HG03378 (cell line): ENCODE measurements around the gene CCL21.

ENCODE experiments used
- ATAC-seq: cut with Tn5 transposase; IDR thresholded peaks from one replicate; pipeline ENCODE4 v1.9.1; 2021; ENCODE audit warnings: mild to moderate bottlenecking, moderate library complexity; ENCODE audit not compliant: unreplicated experiment

The CCL21 gene

GRCh38 chr9:34709196-34709978 lies 549 bp downstream of the CCL21 start:
- ATAC-seq: no peak

DNA sequence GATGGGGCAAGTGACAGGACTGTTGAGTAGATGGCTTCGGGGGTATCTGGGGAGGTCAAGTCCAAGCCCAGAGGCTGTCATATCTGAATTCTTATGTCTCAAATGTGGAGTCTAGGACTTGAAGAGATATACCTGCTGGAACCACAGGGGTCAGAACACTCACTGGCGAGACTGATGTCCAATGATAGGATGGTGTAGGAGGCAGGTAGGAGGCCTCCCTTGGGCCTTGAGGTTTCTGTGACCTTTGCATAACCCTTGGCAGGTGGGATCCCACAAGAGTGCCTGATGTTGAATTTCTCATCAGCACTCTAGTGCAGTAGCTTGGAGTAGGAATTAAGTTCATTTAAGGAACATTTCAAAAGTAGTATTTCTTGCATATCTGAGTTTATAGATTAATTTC lies 2.8 kb downstream of the CCL21 start:
- no peak for ATAC-seq

DNA sequence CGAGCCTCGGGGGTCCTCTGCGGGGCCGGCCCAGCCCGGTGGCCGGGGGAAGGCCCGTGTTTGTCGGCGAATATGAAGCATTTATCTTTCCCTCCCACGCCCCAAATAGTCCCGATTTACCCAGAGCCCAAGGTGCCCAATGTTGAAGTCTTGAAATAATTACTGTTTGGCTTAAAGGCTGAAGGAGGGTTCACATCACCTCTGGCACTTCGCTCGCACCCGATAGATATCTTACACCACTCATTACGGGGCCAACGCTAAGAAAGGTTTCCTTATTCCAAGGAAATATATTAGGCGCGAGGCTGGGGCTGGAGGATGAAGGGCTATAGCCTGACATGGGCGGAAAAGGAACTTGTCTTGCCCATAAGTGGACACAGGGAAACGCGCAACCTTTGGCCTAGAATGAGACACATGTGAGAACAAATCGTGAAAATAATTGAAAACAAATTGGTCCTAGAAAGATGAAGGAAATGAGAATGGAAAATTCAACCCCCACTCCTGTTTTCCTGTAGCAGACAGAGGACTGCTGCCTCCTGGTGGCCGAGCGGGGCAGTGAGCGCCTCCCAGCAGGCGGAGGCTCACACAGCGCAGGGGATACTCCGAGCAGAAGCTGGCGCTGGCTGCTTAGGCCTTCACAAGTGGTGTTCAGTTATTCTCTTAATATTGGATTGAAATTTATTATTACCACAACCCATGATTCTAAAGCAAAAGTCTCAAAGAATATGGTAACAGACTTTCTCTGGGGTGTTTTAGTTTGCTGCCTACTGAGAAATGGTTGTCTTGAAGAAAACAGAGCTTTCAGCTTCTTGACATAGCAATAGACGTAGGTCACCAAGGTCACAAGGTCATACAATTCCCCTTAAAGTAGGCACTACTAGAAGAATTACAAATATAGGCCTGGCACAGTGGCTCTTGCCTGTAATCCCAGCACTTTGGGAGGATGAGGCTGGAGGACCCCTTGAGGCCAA lies 7.9 kb downstream of the CCL21 start:
- ATAC-seq: no peak

- ATAC-seq: no peak
Observed at GRCh38 chr9:34701023-34701768, 8.7 kb downstream of the CCL21 start.

DNA sequence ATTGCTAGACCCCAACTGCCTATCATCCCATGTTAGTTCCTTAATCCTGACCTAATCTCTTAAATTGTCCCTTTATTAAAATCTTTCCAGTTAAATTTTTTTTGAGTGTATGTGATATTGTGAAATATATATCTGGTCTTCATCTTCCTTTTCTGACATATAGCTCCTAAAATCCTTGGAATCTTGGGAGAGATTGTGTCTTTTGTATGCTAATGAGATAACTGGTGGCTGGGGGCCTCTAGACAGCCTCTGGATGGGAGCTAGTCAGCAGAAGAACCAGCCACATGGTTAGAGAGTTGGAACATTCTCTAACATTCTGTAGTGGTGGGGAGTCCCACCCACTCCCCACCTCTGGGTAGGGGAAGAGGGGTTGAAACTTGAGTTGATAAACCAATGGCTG lies 15.1 kb downstream of the CCL21 start:
- no peak for ATAC-seq

DNA sequence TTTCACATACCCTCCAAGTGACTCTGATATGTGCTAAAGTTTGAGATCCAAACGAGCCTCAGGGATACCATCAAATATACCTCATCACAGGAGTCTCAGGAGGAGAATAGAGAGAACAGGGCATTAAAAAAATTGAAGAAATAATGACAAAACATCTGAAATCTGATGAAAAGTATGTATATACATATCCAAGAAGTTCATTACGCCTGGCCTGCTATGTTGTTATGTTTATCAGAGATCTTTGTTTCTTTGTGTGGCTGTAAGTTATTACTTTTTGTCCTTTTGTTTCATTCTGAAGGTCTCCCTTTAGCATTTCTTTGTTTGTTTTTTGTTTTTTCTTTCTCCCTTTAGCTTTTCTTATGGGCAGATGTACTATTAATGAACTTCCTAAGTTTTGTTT lies 16.4 kb downstream of the CCL21 start:
- ATAC-seq: no peak

DNA sequence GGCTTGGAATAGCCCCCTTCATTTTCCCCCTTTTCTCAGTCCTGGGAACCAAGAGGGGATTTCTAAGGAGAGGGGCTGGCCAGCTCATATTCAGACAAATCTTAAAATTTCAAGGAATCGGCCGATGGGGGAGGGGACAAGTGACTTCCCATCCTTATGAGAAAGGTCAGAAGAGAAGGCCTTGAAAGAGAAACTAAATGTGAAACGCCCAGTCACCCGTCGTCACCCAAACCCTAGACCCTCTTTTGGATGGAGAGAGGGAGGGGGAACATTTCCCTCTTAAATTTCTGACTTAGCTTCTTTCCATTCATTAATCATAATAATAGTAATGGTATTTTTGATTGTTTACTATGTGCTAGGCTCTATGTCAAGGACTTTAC lies 18.0 kb downstream of the CCL21 start:
- ATAC-seq: no peak

DNA sequence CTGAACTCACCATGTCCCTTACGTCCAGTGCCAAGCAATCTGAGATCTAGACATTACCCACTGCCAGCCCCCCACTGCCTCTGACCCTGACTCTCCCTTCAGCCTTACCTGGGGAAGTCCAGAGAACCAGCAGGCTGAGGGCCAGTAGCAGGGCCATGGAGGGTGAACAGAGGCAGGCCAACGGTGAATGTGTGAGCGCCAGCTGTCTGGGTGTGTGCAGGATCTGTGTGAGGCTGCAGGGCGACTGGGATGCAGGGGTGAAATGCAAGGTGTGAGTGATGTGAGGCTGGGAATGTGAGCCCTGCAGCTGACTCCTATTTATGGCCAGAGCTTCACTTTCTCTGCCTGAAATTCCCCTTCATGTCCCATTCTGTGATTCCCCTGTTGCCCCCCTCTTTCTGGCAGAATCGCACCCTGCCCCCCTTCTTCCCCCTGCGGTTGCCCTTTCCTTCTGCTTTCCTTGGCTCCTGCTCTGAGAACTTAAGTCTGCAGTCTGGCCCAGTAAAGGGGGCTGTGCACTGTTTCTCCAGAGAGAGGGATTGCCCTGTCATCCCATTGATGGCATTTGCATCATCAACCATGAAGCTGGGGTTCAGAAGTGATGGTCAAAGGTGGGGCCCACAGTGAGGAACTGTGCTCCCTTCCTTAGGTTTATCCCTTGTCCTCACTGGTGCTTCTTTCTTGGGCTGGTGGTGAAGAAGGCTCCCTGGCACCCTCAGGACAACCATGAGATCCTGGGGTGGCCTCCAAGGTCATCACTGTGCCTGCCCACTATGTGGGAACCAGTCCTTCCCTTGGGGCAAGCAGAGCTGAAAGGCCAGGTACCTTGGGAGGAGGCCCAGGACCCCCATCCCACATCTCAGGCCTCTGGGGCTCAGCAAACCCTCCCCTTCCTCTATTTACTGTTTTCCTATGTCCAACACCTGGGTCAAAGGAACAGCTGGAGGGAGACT lies 18.7 kb downstream of the CCL21 start, which contains the start of gene CCL19:
CCL19 (minus strand) TSS at position 294 of the 953 bp plus-strand sequence; CDS start at position 157, 137 bp downstream.
- no peak for ATAC-seq

DNA sequence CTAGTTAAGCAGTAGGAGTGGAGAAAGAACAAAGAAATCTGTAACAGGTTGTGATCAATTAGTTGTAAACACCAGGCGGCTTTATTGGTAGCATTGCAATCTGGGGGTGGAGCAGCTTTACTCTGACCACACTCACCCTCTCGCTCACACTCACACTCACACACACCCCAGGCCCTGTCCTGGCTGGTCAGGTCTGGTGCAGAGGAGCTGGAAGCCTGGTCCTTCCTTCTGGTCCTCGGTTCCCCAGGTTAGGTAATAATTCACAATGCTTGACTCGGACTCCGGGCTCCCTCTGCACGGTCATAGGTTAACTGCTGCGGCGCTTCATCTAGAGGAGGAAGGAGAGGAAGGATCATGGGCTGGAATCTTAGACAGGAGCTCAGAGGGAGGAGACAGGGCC lies 20.4 kb downstream of the CCL21 start:
- ATAC-seq: no peak

- no peak for ATAC-seq
Observed at GRCh38 chr9:34689116-34689470, 20.8 kb downstream of the CCL21 start.

DNA sequence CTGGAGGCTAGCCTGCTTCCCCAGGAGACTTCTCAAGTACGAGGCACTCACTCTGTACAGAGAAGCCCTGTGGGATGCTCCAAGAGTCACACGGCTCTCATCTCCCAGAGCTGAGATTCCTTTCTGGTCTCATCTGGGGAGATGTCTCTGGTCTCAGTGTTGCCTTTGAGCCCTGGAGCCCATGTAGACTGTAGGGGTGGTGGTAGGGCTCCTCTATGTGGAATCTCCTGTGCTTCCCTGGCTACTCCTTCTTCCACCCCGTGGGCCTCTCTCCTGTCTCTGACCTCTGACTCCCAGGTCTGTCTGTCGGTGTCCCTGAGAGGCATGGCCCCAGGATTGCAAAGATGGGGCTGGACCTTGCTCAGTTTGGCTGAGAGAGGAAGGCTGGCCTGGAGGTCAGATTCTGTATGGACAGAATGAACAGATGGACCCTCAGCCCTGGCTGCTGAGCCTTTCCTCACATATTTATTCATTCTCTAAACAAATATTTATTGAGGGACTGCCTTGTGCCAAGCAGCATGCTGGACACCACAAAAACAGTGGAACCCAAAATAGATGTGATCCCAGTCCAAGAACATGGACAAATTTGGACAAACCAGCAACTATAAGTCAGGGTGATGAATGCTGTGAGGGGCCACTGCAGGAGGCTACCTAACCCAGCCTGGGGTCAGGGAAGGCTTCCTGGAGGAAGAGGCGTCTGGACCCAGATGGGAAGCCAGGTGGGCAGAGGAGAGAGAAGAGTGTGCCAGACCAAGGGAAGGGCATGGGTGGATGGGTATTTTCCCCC lies 21.4 kb downstream of the CCL21 start:
- ATAC-seq: no peak

GRCh38 chr9:34687276-34688030 lies 22.5 kb downstream of the CCL21 start:
- no peak for ATAC-seq

GRCh38 chr9:34686732-34687131 lies 23.2 kb downstream of the CCL21 start:
- no peak for ATAC-seq

- ATAC-seq: no peak
Observed at GRCh38 chr9:34686231-34686630, 23.7 kb downstream of the CCL21 start.

- ATAC-seq: no peak
Observed at GRCh38 chr9:34685591-34685990, 24.3 kb downstream of the CCL21 start.

DNA sequence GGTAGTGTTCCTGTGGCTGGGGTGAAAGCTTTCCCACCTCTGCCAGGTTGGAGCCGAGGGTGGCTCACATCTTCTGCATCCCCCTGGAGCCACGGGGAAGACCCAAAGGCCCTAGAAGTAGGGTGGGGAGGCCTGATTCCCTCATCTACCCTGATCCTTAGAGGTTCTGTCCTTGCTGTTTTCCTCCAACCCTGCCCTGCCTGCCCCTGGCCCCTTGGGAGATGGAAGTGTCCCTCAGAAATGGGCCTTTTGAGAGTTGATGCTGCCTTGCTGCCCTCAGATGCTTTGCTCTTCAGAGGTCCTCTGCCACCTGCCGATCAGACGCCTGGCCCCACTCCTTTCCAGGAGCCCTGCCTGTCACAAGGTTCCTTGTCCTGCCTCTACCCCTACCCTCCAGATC lies 25.1 kb downstream of the CCL21 start:
- no peak for ATAC-seq

- no peak for ATAC-seq
Observed at GRCh38 chr9:34684145-34684544, 25.8 kb downstream of the CCL21 start.

DNA sequence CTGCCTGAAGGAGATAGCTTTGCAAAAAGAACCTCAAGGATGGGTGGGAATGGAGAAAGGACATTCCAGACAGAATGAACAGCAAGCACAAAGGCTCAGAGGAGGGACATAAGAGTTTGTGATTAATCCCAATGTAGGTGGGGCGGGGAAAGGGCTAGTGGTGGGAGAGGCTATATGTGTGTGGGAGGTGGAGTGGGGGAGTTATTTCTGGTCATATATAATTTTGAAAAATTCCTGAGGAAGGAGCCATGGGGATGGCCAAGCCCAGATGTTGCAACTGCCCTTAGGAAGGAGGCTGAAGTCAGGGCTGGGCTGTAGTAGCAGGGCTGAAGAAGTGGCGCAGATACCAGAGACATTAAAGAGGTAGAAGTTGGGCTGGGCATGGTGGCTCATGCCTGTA lies 34.1 kb downstream of the CCL21 start:
- no peak for ATAC-seq
